Stimulated activated CD8-positive, alpha-beta memory T cell treated with anti-CD3 and anti-CD28 coated beads, Interleukin-2, amount 100 ng/mL, for 1 hour (primary cell): ENCODE results near the gene PMS1.
"Not testable (repeated sequence)": the region's sequence is repeated elsewhere in the genome, so short reads cannot be mapped to it uniquely, and the experiment has no call there.

Experiments used
- DNase-seq, 2 donors: peaks; one replicate each; pipeline ENCODE4 v3.0.0-alpha.2; 2020; ENCODE audit warnings: low read depth in 2 of 2

The PMS1 gene

DNA sequence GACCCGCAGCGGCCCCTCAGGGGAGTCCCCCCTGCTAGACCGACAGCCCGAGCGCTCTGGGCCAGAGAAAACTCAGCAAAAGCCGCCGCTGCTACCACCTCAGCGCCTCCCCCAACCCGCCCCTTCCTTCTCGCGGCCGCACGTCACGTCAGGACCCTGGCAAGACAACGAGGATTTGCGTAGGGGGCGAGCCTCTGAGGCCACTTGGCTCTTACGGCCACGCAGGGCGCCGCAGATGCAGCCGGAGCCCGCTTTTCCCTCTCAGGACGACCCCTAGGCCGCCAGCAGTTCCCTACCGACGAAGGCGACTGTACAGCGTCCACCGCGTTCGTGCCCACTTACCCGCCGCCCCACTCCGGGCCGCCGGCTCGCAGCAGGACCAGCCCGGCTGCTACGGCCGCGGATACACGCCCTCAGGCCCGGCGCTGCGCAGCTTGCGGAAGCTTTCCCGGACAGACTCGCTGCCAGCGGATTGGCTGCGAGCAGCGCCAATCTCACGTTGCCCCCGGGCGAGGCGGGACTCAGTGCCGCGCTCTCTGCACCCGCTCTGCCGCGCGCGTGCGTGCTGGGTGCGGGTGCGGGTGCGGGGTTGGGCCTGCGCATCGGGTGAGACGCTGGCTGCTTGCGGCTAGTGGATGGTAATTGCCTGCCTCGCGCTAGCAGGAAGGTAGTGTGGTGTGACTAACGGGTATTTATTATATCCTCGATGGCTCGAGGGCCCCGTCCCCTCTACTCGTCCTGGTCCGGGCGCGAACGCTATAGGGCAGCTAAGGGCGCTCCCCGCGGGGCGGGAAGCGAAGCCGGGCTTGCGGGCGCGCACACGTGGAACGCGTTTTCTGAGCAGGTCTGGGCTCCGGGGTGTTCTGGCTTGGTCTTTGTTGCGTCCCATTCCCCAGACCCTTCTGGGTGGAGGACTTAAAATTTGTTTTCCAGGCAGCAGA lies at the start of gene PMS1, which contains the start of gene ORMDL1:
TSS of gene PMS1 (plus strand) at position 524 of the 941 bp plus-strand sequence. CDS start 7,360 bp downstream, outside the sequence.
TSS of gene ORMDL1 (minus strand) at position 413 of the 941 bp plus-strand sequence. CDS start 1,744 bp downstream, outside the sequence.
- DNase-seq: peak; percentile 86 to 89

DNA sequence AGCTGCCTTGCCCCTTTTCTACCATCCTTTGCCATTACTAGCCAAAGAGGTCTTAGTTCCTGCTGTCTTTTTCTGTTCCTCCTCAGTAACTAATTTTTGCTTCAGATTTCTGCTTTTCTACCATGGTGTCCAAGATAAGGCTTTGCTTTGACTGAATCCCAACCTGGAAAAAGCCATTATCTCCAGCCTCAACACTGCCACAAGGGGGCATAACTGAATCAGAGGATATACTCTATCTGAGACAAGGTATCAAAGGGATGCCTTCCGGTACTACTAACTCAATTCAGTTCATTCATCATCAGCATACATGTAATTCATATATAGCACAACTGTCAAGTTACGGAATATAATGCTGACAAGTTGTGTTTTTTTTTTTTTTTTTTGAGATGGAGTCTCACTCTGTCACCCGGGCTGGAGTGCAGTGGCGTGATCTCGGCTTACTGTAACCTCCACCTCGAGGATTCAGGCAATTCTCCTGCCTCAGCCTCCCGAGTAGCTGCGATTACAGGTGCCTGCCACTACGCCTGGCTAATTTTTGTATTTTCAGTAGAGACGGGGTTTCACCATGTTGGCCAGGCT lies 33.1 kb upstream of the PMS1 start:
- peak in 1 of 2 donors; percentile 16 for DNase-seq

GRCh38 chr2:189756311-189756952 lies 27.8 kb upstream of the PMS1 start:
- DNase-seq: no peak

DNA sequence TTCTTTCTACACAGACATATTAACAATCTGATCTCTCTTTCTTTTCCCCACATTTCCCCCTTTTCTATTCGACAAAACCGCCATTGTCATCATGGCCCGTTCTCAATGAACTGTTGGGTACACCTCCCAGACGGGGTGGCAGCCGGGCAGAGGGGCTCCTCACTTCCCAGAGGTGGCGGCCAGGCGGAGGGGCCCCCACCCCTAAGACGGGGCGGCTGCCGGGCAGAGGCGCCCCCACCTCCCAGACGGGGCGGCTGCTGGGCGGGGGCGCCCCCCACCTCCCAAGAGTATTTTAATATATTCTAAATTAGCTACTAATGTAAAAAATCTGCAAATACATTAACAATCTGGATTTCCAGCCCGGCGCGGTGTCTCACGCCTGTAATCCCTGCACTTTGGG lies 24.1 kb upstream of the PMS1 start:
- DNase-seq: not testable (repeated sequence)

- no peak for DNase-seq
Measured at GRCh38 chr2:189762229-189762550, 22.1 kb upstream of the PMS1 start.

DNA sequence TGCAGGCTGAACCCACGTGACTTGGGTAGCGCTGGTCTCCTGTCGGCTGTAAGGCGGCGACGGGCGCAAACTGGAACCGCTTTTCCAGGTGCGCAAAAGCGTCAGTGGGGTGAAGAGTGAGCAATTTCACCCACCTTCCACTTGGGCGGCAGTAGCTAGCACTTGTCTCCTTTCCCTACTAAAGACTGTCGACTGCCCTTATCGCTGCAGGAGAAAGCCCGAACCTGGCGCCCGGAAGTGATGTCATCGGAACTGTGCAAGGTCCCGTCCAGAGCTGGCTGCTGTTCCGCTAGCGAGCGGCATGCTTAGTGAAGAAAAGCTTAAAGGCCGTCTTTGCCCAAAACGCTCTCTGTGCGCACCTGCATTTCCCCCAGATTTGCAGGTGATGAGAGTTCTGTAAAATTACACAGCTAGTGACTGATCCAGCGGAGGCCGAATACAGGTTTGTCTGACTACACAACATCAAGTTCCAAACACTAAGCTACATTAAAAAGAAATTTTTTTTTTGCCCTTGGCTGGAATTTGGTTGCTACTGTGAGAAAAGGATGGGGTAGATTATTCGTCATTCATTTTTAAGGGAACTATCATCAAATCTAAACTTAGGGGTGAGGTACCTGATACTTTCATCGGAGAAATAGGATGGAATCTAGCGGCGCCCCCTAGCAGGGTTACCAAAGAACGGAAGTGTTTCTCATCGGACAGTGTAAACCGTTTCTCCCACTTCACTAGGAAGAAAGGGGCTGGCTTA lies 21.5 kb upstream of the PMS1 start, which contains the start of gene OSGEPL1:
TSS of gene OSGEPL1 (minus strand) at position 242 of the 748 bp plus-strand sequence. CDS start 1,152 bp downstream, outside the sequence.
- DNase-seq: peak; percentile 77 to 85

- DNase-seq: no peak
Measured at GRCh38 chr2:189763908-189764661, 20.2 kb upstream of the PMS1 start.

GRCh38 chr2:189770590-189771322 lies 13.5 kb upstream of the PMS1 start:
- no peak for DNase-seq

- no peak for DNase-seq
Measured at GRCh38 chr2:189772212-189772611, 12.0 kb upstream of the PMS1 start.

DNA sequence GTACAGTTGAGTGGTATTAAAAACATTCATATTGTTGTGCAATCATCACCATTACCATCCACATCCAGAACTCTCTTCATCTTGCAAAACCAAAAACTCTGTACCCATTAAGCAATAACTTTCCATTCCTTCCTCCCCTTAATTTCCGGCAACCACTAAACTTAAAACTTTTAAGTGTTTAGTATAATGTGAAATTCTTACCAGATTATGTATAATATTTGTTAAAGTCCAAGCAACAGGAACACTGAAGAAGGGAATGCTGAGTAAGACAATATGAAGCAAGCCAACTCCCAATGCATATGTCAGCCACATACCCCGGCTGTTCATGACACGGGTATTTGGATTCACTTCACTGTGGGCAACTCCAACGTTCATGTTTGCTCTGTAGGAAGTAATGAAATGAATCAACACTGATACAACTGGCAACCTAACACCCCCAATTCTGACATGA lies 2.0 kb upstream of the PMS1 start:
- DNase-seq: no peak

DNA sequence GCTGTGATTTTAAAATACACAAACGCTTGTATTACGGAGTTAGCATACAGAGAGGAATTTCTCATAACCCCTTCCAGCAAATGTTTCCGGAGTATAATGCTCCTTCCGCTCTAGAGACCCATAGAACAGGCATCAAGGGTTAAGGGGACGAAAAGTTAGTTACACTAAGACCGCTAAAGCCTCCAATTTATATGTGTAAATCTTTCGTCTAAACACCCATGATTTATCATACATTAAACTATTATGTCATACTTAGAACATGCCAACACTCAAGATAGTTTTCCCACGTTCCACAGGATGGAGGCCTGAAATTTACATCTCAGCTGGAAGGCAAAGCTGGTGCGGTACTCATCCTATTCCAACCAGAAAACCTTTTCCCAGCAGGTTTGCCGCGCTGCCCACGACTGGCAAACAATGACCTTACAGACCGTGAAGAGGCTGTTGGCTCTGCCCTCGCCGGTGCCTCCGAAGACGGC lies 761 bp upstream of the PMS1 start:
- DNase-seq: no peak

DNA sequence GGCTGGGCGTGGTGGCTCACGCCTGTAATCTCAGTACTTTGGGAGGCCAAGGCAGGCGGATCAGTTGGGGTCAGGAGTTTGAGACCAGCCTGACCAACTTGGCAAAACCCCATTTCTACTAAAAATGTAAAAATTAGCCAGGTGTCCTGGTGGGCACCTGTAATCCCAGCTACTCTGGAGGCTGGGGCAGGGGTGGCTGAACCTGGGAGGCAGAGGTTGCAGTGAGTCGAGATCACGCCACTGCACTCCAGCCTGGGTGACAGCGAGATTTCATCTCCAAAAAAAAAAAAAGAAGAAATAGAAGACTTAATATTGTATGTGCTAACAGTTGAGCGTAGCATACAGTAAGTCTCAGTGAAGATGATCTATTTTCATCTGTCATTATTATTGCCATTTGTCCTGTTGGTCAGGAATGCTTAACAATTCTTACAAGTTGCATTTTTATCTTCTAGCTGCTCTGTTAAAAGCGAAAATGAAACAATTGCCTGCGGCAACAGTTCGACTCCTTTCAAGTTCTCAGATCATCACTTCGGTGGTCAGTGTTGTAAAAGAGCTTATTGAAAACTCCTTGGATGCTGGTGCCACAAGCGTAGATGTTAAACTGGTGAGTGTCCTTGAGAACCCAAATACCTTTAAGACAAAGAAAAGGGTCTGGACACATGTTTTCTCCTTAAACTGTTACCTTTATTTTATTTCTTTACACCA lies 7.2 kb downstream of the PMS1 start:
- DNase-seq: no peak

GRCh38 chr2:189794310-189794709 lies 10.1 kb downstream of the PMS1 start:
- DNase-seq: no peak

- DNase-seq: no peak
Measured at GRCh38 chr2:189797902-189798301, 13.7 kb downstream of the PMS1 start.

DNA sequence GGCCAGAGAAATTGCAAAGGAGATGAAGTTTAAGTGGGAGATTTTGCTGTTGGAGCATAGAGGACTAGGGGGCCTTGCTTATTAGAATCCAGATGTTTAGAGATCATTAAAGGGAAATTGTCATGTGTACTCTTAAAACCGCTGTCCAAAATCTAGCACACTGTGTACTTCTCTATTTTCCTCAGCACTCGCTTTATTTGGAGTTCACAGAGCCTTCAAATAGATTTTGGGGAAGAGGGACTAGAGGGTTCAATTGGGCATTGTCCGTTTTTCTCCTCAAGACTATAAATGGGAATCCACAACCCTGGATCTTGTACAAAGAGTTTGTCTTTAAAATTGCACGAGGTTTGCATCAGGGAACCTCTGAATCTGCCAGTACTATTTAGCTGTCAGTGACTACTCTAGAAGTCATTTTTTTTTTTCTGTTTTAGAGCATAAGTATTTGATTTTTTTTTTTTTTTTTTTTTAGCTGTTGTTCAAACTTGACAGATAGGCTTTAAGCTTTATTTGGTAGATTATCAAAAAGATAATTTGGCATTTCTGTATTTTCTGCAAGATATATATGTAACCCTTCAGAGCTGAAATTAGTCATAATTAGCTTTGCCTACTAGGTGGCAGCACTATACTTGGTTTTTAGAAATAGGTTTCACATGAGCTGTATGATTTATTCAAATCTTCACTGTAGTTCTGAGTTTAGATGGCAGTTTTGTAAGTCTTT lies 14.2 kb downstream of the PMS1 start:
- no peak for DNase-seq

- no peak for DNase-seq
Measured at GRCh38 chr2:189799030-189799331, 14.7 kb downstream of the PMS1 start.

DNA sequence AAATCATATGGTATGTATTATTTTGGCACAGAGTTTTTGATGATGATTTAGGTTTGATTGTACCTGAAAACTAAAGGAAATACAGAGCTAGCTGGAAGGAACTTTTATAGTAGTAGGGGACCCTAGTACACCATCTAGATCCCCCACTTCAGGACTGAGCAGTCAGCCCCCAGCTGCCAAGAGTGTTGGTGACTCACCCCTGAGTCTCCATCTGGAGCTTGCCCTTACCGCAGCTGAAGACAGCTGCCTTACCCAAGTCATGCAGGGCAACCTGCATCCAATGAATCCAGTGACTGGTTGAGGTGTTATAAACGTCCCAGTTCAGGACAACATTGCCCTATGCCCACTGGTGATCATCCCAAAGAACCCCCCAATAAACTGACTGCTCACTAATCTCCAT lies 15.3 kb downstream of the PMS1 start:
- DNase-seq: no peak

DNA sequence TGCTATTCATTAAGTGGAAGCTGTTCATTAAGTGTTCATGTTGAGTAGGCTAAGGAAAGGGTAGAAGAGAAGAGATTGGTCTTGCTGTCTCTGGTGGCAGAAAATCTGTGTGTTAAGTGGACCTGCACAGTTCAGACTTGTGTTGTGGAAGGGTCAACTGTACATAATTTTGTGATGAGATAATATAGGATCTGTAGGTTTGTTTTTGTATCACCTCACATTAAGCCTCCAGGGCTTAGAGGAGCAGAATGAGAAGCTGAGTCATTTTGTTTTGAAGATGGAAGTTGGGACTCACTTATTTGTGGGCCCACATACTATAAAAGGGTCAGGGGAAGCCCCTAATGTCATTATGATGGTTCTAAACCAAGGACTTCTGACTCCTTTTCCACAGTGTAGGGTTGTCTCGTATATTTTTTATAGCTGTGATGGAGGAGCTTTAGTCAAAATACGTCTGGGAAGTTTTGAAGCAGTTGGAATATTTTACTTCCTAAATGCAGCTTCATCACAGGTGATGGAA lies 18.2 kb downstream of the PMS1 start:
- no peak for DNase-seq

DNA sequence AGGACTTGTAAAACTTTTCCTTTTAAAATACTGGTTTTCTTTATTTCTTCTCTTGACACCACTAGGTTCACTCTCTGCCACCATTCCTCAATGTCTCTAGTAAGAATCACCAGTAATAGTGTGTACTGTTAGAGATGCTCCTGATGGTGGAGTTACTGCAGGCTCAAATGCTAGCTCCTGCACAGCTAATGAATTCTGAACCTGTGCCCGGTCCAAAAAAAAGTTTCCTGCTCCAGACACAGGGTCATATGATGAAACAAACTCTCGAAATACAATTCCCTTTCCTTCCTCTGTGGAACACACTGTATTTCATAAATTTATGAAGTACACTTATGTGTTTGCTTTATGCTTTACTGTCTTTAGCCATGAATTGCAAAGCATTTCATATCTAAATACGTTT lies 19.2 kb downstream of the PMS1 start:
- no peak for DNase-seq
